Activated T-cell treated with anti-CD3 and anti-CD28 coated beads, Interleukin-2, amount 50 U/mL, for 4 hours (primary cell): ENCODE measurements around the gene MYRIP. TPM values are rescaled to one million over a fixed set of nuclear protein-coding genes. Genes with fewer than 3 reads are reported as not detected.
"Not testable (repeated sequence)": the region's sequence is repeated elsewhere in the genome, so short reads cannot be mapped to it uniquely, and the experiment has no call there.

ENCODE experiments used
- ATAC-seq, 2 donors: fragments of 200-7000 bp; cut with Tn5 transposase; one replicate each; pipeline ENCODE4 v1.10.0; 2021
- DNase-seq: peaks from one replicate; pipeline ENCODE4 v3.0.0-alpha.2; 2020
- H3K27me3 Mint-ChIP-seq: one replicate; pipeline ENCODE4 v1.8.0; 2021; ENCODE audit warnings: low read depth, mixed read lengths
- H3K36me3 Mint-ChIP-seq: one replicate; pipeline ENCODE4 v1.8.0; 2022; ENCODE audit warnings: mixed read lengths; ENCODE audit not compliant: insufficient read depth
- H3K4me1 Mint-ChIP-seq: one replicate; pipeline ENCODE4 v1.8.0; 2021; ENCODE audit warnings: low read depth, mixed read lengths
- H3K4me3 Mint-ChIP-seq: one replicate; pipeline ENCODE4 v1.8.0; 2021; ENCODE audit warnings: mild to moderate bottlenecking, moderate library complexity, mixed read lengths
- H3K9me3 Mint-ChIP-seq: one replicate; pipeline ENCODE4 v1.8.0; 2021; ENCODE audit warnings: mixed read lengths
- total RNA-seq, 3 donors: library from RNA; stranded (reverse); gene quantifications; one replicate each; pipeline ENCODE4 v1.2.1, GENCODE V29; 2021

Gene MYRIP
- total RNA-seq, 3 donors from 2014 or later: not detected

DNA sequence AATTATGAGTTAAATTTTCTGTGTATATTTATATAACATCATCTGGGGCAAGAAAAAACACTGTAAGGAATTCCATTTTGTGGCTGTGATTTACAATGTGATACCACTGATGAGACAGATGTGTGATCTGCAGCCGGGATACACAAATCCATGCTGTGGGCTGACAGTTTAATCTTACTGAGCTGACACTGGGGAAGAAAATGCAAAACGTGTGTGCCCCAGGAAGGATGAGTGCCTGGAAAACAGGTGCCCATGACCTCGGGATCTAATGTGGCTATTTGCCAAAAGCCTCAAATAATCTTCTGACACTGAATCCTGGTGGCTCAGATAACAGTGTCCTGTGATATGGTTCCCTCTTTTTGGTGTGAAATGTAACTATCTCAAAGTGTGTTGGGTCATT lies 10.5 kb downstream of the MYRIP start:
- ATAC-seq: no peak
- peaks cover 4% of the 10 kb centered on the region for H3K27me3 Mint-ChIP-seq
- no peaks in the 10 kb centered on the region for H3K9me3 Mint-ChIP-seq
- H3K4me1 Mint-ChIP-seq: no peaks in the 10 kb centered on the region
- no peaks in the 10 kb centered on the region for H3K36me3 Mint-ChIP-seq
- H3K4me3 Mint-ChIP-seq: no peak overlapping the region
- DNase-seq: no peak

DNA sequence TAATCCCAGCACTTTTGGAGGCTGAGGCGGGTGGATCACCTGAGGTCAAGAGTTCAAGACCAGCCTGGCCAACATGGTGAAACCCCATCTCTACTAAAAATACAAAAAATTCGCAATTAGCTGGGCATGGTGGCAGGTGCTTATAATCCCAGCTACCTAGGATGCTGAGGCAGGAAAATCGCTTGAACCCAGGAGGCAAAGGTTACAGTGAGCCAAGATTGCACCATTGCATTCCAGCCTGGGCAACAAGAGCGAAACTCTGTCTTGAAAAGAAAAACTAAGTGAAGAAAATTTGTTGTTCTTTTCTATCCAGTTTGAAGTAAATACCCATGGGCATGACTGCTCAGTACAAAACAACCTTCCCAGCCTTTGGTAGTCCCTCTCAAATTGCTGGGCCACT lies 24.4 kb downstream of the MYRIP start:
- not testable (repeated sequence) for H3K36me3 Mint-ChIP-seq, DNase-seq, H3K27me3 Mint-ChIP-seq, H3K4me1 Mint-ChIP-seq, H3K4me3 Mint-ChIP-seq, ATAC-seq, H3K9me3 Mint-ChIP-seq

DNA sequence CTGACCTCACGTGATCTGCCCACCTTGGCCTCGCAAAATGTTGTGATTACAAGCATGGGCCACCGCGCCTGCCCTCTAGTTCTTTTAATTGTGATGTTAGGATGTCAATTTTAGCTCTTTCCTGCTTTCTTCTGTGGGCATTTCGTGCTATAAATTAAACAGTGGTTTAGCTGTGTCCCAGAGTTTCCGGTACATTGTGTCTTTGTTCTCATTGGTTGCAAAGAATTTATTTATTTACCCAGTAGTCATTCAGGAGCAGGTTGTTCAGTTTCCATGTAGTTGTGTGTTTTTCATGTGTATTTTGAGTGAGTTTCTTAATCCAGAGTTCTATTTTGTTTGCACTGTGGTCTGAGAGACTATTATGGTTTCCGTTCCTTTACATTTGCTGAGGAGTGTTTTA lies 30.1 kb downstream of the MYRIP start:
- Mint-ChIP-seq H3K4me3 (no peak overlapping the region), H3K27me3 (peaks cover 5% of the 10 kb centered on the region), H3K9me3 (peaks cover 11% of the 10 kb centered on the region), H3K4me1 (no peaks in the 10 kb centered on the region), H3K36me3 (no peaks in the 10 kb centered on the region)
- no peak for DNase-seq
- no peak for ATAC-seq

DNA sequence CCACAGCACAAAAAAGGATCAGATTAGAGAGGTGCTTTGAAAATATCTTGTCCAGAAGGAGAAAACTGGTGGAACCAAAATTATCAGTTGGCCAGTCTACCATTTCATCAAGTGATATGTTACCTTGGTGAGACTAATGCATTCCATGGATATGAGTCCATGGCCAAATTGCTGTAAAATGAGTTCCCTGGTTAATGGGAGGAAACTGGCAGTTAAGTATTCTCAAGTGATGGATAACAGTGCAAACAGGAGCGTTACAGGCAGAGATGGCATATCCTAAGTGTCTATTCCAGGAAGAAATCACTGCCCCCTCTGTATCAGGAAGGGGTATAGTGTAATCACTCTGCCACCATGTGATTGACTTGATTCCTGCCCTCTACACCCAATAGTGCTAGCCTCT lies 34.0 kb downstream of the MYRIP start:
- DNase-seq (no peak), ATAC-seq (no peak)
- Mint-ChIP-seq H3K4me1 (no peaks in the 10 kb centered on the region), H3K36me3 (no peaks in the 10 kb centered on the region), H3K4me3 (no peak overlapping the region), H3K9me3 (peaks cover 3% of the 10 kb centered on the region), H3K27me3 (peaks cover 5% of the 10 kb centered on the region)

DNA sequence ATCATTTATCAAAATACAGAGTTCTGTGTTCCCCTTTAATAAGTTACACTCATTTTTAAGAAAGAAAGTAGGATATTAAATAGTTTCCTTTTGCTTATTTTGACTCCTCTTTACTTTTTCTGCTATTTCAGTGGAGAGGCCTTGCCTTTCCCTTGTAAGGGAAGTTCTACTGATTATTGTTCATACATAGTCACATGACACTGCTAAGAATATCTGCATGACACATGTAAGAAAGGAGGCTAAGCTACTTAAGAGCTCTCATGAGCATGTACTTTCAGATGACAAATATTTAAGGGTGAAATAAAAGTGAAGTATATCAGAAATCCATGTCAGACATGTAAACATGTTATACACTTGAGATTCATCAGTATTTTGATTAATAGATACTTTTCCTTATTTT lies 39.0 kb downstream of the MYRIP start:
- H3K36me3 Mint-ChIP-seq: no peaks in the 10 kb centered on the region
- no peak overlapping the region for H3K4me3 Mint-ChIP-seq
- ATAC-seq: no peak
- no peak for DNase-seq
- H3K4me1 Mint-ChIP-seq: no peaks in the 10 kb centered on the region
- H3K9me3 Mint-ChIP-seq: no peaks in the 10 kb centered on the region
- no peaks in the 10 kb centered on the region for H3K27me3 Mint-ChIP-seq

DNA sequence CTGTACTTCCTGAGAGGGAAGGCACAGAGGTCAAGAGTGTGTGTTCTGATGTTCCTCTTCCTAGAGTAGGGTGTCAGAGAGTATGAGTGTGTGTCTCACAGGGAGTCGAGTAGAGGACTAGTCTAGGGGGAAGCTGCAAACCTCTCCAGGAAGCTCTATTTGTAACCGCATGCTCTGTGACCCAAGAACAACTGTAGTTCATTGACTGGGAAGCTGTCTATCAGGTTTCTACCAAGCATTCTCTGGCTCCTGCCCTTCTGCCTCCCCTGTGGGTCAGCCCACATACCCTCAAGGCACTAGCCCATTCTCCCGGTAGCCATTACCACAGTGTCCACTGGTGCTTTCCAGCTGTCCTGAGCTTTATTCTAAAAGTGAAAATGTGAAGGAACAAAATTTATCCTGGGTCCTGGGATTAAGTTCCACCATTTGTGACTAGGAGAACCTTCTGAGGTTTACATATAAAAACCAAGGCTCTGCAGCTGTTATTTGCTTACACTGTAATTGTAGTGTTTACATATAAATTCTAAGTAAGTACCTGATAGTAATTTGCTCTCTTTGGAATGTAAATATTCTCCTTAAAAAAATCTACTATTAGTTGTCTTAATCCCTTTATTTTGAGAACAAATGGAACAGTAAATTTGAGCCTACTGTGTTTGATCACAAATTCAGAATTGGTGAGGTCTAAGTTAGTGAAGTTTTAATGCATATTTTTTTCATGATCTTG lies 40.7 kb downstream of the MYRIP start:
- Mint-ChIP-seq H3K27me3 (no peaks in the 10 kb centered on the region), H3K4me3 (no peak overlapping the region), H3K9me3 (peaks cover 5% of the 10 kb centered on the region), H3K4me1 (no peaks in the 10 kb centered on the region), H3K36me3 (no peaks in the 10 kb centered on the region)
- ATAC-seq: no peak
- DNase-seq: no peak

DNA sequence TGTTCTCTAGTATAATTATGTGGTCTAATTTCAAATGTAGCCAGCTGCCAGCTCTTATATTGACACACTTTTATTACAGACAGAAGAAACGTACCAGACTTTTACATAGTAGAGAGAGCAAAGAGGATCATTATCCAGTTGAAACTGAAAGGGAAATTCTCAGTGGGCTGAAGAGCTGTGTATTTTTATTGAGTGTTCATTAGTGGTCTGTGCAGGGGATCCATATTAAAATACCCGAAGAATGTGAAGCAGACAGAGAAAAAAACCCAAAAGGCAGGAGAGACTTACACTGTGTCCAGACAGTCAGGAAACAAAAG lies 41.3 kb downstream of the MYRIP start:
- ATAC-seq: no peak
- peaks cover 6% of the 10 kb centered on the region for H3K9me3 Mint-ChIP-seq
- no peak for DNase-seq
- no peak overlapping the region for H3K4me3 Mint-ChIP-seq
- no peaks in the 10 kb centered on the region for H3K36me3 Mint-ChIP-seq
- H3K27me3 Mint-ChIP-seq: no peaks in the 10 kb centered on the region
- no peaks in the 10 kb centered on the region for H3K4me1 Mint-ChIP-seq

DNA sequence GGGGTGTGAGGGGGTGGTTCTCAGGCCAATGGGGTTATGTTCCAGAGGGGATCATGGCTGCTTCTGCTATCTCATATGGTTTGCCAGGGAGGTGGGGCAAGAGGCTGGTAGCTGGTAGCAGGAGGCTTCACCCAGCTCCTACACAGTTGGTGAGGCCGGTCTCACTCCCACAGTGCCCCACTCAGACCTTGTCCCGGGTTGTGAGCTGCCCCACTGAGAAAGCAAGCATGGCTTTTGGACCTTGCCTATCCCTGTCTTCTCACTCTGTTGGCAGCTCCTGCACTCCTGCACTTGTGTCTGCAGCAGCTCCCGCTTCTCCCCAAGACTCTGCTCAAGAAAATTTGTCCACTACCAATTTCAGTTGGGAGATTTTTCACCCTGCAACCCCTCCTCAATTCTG lies 46.1 kb downstream of the MYRIP start:
- peaks cover 4% of the 10 kb centered on the region for H3K27me3 Mint-ChIP-seq
- no peak for ATAC-seq
- H3K36me3 Mint-ChIP-seq: no peaks in the 10 kb centered on the region
- no peaks in the 10 kb centered on the region for H3K4me1 Mint-ChIP-seq
- DNase-seq: no peak
- peaks cover 10% of the 10 kb centered on the region for H3K9me3 Mint-ChIP-seq
- H3K4me3 Mint-ChIP-seq: no peak overlapping the region

DNA sequence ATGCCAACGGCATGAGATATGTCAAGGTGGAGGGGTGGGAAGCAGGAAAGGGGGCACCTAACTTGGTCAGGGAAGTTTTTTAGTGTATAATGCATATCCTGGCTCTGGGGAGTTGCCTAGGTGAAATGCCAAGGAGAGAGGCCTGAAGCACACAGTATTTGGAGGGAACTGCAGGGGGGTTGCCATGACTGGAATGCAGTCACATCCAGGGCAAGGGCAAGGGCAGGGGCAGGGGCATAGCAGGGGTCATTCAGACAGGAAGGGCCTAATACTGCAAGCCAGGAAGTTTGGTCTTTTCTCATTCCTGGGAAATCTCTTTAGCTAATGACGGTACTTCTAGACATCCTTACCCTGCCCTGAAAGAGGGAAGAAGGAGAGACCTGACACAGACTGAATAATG lies 60.5 kb downstream of the MYRIP start:
- no peaks in the 10 kb centered on the region for H3K36me3 Mint-ChIP-seq
- DNase-seq: no peak
- no peaks in the 10 kb centered on the region for H3K4me1 Mint-ChIP-seq
- peaks cover 4% of the 10 kb centered on the region for H3K9me3 Mint-ChIP-seq
- no peaks in the 10 kb centered on the region for H3K27me3 Mint-ChIP-seq
- no peak overlapping the region for H3K4me3 Mint-ChIP-seq
- ATAC-seq: no peak

DNA sequence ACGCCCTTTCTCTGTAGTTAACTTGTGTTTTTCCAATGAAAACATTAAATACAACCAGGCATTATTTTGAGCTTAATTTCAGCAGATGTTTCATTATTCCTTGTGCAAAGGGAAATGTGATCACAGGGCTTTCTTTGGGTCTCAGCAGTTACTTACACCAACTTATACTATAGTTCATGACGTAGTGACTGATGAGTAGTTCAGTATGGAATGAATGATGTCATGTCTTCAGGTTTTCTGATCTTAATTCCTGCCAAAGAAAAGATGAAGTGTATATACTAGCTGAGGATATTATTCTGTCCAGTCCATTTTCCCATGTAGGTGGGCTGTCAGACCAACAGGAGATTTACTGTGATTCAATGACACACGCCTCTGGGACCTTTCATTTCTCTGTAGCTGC lies 61.3 kb downstream of the MYRIP start:
- Mint-ChIP-seq H3K4me1 (no peaks in the 10 kb centered on the region), H3K4me3 (no peak overlapping the region), H3K27me3 (no peaks in the 10 kb centered on the region)

DNA sequence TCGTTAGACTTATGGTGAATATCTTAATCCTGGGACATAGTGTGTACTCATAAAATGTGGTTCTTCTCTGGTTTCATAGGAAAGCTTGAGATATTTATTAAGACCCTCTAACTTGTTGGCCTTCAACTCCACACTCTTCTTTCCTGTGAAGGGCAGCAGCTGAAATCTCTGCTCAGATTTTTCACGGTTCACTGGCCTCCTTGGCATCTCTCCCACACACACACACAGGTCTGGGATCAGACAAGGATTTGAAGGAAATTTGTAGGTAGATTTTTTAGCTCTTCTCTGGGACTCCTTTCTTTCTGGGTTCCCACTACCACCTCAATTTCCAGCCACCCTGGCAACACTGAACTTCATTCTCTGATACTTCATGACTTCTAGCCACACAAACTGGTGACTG lies 70.2 kb downstream of the MYRIP start:
- H3K27me3 Mint-ChIP-seq: peaks cover 3% of the 10 kb centered on the region
- H3K9me3 Mint-ChIP-seq: peaks cover 4% of the 10 kb centered on the region
- H3K4me1 Mint-ChIP-seq: no peaks in the 10 kb centered on the region
- H3K4me3 Mint-ChIP-seq: no peak overlapping the region
- no peak for DNase-seq
- no peak for ATAC-seq
- H3K36me3 Mint-ChIP-seq: no peaks in the 10 kb centered on the region

More for the DNA sequence above, 61.3 kb downstream of the MYRIP start:
- no peaks in the 10 kb centered on the region for H3K36me3 Mint-ChIP-seq
- no peaks in the 10 kb centered on the region for H3K9me3 Mint-ChIP-seq
- DNase-seq (no peak), ATAC-seq (no peak)

DNA sequence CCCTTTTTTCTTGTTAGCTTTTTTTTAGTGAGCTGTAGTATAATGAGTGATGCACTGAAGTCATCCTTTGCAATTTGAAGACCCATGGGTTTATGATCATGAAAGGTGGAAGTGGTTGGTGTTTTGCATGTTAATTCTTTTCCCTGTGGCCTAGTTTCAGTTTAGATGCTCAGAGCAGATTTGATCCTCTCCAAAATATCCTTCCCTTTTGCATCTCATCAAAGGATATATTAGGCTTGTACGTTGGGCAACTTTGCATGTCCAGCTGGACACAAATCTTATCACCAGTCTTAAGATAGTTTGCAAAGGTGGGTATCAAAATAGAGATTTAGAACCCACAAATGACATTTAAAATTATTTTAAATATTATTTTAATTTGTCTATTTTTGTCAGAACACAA lies 72.7 kb downstream of the MYRIP start:
- Mint-ChIP-seq H3K36me3 (no peaks in the 10 kb centered on the region), H3K4me1 (no peaks in the 10 kb centered on the region), H3K4me3 (no peak overlapping the region), H3K27me3 (peaks cover 3% of the 10 kb centered on the region), H3K9me3 (peaks cover 8% of the 10 kb centered on the region)
- no peak for DNase-seq
- ATAC-seq: no peak

DNA sequence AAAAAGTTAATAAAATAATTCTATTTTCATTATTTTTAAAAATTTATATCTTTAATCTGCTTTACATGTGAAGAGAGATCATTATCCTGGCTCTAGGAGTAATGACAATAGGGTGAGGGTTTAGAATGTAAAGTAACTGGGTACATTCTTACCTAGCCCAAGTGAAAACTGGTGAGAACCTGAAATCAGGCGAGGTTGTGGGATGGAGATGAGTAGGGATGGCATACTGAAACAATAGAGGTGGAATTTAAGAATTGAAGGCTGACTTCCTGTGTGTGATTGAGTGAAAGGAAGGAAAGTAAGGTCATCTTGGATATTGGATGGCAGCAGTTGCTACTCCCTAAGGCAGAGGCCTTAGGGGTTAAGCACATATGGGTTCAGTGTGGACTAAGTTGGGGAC lies 82.7 kb downstream of the MYRIP start:
- peaks cover 4% of the 10 kb centered on the region for H3K9me3 Mint-ChIP-seq
- no peak for DNase-seq
- H3K36me3 Mint-ChIP-seq: no peaks in the 10 kb centered on the region
- no peak overlapping the region for H3K4me3 Mint-ChIP-seq
- H3K4me1 Mint-ChIP-seq: no peaks in the 10 kb centered on the region
- H3K27me3 Mint-ChIP-seq: no peaks in the 10 kb centered on the region
- ATAC-seq: no peak

DNA sequence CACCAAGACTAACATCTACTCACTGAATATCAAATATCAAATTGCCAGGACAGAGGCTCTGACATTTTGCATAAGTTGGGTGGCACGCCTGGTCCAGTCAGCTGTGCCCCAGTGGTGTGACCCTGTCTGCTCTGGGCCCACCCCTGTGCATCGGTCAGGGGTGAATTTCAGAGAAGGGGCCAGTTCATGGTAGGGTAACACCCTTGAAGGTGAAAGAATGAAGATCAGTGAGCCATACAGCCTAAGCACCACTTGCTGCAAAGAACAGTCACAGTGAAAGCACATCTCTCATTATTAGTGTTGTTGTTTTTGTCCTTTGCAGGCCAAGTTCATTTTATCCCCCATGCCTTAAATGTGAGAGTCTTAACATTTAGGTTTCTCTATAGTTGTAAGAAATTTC lies 86.8 kb downstream of the MYRIP start:
- no peak overlapping the region for H3K4me3 Mint-ChIP-seq
- H3K9me3 Mint-ChIP-seq: no peaks in the 10 kb centered on the region
- no peaks in the 10 kb centered on the region for H3K27me3 Mint-ChIP-seq
- DNase-seq (no peak), ATAC-seq (no peak)
- no peaks in the 10 kb centered on the region for H3K4me1 Mint-ChIP-seq
- H3K36me3 Mint-ChIP-seq: no peaks in the 10 kb centered on the region

DNA sequence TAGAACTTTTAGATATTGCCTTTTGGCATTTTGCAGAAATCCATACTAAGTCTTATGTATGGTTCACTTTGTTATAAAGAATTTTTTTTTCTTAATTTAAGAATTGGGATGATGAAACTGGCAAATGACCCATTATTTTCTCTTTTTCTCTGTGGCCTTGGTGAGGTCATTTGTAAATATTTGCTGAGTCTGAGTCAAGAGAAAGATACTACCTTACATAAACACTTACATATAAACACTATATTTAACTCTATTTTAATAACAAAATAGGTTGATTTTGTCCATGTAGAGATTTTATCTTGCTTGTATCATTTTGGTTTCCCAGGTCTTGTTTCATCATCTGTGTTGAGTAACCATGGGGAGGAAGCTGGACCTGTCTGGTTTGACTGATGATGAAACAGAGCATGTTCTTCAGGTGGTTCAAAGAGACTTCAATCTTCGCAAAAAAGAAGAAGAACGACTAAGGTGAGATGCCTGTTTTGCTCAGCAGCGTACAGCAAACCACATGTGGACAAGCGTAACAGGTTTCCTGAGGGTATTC lies 91.1 kb downstream of the MYRIP start:
- Mint-ChIP-seq H3K4me1 (no peaks in the 10 kb centered on the region), H3K27me3 (no peaks in the 10 kb centered on the region), H3K9me3 (no peaks in the 10 kb centered on the region), H3K36me3 (no peaks in the 10 kb centered on the region), H3K4me3 (no peak overlapping the region)
- no peak for DNase-seq
- no peak for ATAC-seq

DNA sequence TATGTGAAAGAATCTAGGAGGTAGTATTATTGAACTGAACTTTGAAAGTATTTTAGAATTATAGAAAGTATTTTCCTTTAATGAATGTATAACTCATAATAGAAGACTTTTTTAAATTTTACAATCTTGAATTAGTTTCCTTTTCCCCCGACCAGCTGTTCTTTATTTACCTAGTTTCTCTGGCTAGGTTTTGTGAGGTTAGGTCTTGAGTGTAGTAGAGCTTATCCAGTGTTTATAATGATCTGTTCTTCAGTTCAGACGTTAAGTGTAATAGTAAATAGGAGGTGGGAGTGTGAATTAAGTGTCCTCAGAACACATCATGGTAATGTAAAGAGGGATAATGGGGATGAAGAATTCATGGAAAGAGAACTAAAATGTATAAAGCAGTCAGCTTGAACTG lies 93.8 kb downstream of the MYRIP start:
- Mint-ChIP-seq H3K27me3 (no peaks in the 10 kb centered on the region), H3K9me3 (no peaks in the 10 kb centered on the region), H3K4me1 (no peaks in the 10 kb centered on the region), H3K36me3 (no peaks in the 10 kb centered on the region), H3K4me3 (no peak overlapping the region)
- no peak for ATAC-seq
- no peak for DNase-seq
